PC-3 (cell line): ENCODE data around the gene TPST1.

Source experiments
- CTCF ChIP-seq: fragments of 300-600 bp; sonication (generic); conservative IDR thresholded peaks from 2 replicates; pipeline ENCODE4 v1.5.1; 2017; ENCODE audit warnings: antibody characterized with exemption, low read depth, mild to moderate bottlenecking, low read length
- EZH2 ChIP-seq: fragments of 300-600 bp; sonication (generic); IDR thresholded peaks from one replicate; pipeline ENCODE4 v1.6.1; 2017; ENCODE audit warnings: antibody characterized with exemption, mild to moderate bottlenecking, low read length; ENCODE audit not compliant: unreplicated experiment

- TF ChIP-seq EZH2 (no peak), CTCF (no peak)
Observed at GRCh38 chr7:66301737-66302136, 96.6 kb downstream of the TPST1 start.
